Lower leg skin (tissue), 4 donors: ENCODE results near the gene NR1D1. TPM values are rescaled to one million over a fixed set of nuclear protein-coding genes. Genes with fewer than 3 reads are reported as not detected.

Experiments
- DNase-seq, 2 donors: peaks; one replicate each; pipeline ENCODE4 v3.0.0-alpha.2; 2019; ENCODE audit warnings: low spot score in 2 of 2
- H3K4me3 ChIP-seq: fragments of 200-600 bp; sonication (generic); 2 replicates; pipeline ENCODE4 v1.5.1; 2017; ENCODE audit warnings: mild to moderate bottlenecking, low read depth; ENCODE audit not compliant: poor library complexity, severe bottlenecking
- CTCF ChIP-seq, 3 donors: fragments of 450-650 bp; IDR thresholded peaks; one replicate each; pipeline ENCODE4 v1.5.1; 2016; ENCODE audit warnings: antibody characterized with exemption in 3 of 3, mild to moderate bottlenecking in 3 of 3, moderate library complexity in 2 of 3
- POLR2A ChIP-seq, 2 donors: fragments of 450-650 bp; IDR thresholded peaks; one replicate each; pipeline ENCODE4 v1.6.1; 2016 to 2017; ENCODE audit warnings: antibody characterized with exemption in 2 of 2, mild to moderate bottlenecking in 1 of 2, moderate library complexity in 1 of 2
- WGBS, 2 donors: methylation state at CpG; one replicate each; pipeline ENCODE4 v1.1.5; 2018; 5-methylcytosine and 5-hydroxymethylcytosine counted together
- intact Hi-C: fragments of 100-400 bp; cut with DNase I; formaldehyde crosslinking; loops from one replicate; pipeline ENCODE4 v1.15.0; 2023; ENCODE audit warnings: low total_unique reads
- total RNA-seq, 4 donors: library from RNA; depleted of rRNA; stranded (reverse); fragments of >200 nt; gene quantifications; one replicate each; pipeline ENCODE4 v1.1.0, GENCODE V29; 2016

Gene NR1D1
- total RNA-seq, 4 donors from 2014 or later, result 111 to 194 (median 148) TPM

GRCh38 chr17:40104594-40105486 lies 4.5 kb upstream of the NR1D1 start:
- intact Hi-C loops, result no loop called here
- TF ChIP-seq CTCF (IDR thresholded peaks at IDR 0.05) (no peak), POLR2A (IDR thresholded peaks at IDR 0.05) (no peak)
- DNase-seq, result peak in 1 of 2 donors; percentile 59
- 29% methylated on average over 3 of the region's 3 CpGs for WGBS, 2 donors
- H3K4me3 ChIP-seq, result no peak overlapping the region

GRCh38 chr17:40103688-40104087 lies 3.3 kb upstream of the NR1D1 start:
- intact Hi-C loops, result no loop called here
- H3K4me3 ChIP-seq, result no peak overlapping the region
- WGBS, 2 donors, result 22 to 31% methylated on average over 2 of the region's 2 CpGs
- DNase-seq, result no peak
- TF ChIP-seq CTCF (IDR thresholded peaks at IDR 0.05) (no peak), POLR2A (IDR thresholded peaks at IDR 0.05) (no peak)

GRCh38 chr17:40103071-40103661 lies 2.8 kb upstream of the NR1D1 start:
- no peak for TF ChIP-seq POLR2A (IDR thresholded peaks at IDR 0.05)
- TF ChIP-seq CTCF (IDR thresholded peaks at IDR 0.05), result no peak
- intact Hi-C loops, result no loop called here
- WGBS, 2 donors, result 40 to 65% methylated on average over 3 of the region's 3 CpGs

GRCh38 chr17:40101367-40102210 lies 1.2 kb upstream of the NR1D1 start:
- no peak for TF ChIP-seq CTCF (IDR thresholded peaks at IDR 0.05)
- TF ChIP-seq POLR2A (IDR thresholded peaks at IDR 0.05), result no peak
- WGBS, 2 donors, result 64 to 65% methylated on average over 16 of the region's 16 CpGs
- intact Hi-C loops, result no loop called here
- DNase-seq, result peak in 1 of 2 donors; percentile 20
- H3K4me3 ChIP-seq, result no peak overlapping the region

More at GRCh38 chr17:40103071-40103661, 2.8 kb upstream of the NR1D1 start:
- H3K4me3 ChIP-seq, result no peak overlapping the region
- peak in 1 of 2 donors; percentile 17 for DNase-seq

- peak; percentile 99 to 100 for DNase-seq
- TF ChIP-seq CTCF (IDR thresholded peaks at IDR 0.05) (peak in 1 of 3 donors; percentile 94), POLR2A (IDR thresholded peaks at IDR 0.05) (no peak)
- 0 to 1% methylated on average over 13 to 25 of the region's 25 CpGs for WGBS, 2 donors
- no peak overlapping the region for H3K4me3 ChIP-seq
- intact Hi-C loops, result no loop called here
Observed at GRCh38 chr17:40100669-40101366, 429 bp upstream of the NR1D1 start.
